HG02943 (cell line): ENCODE data around the gene TFR2.

Source experiments
- ATAC-seq: cut with Tn5 transposase; IDR thresholded peaks from one replicate; pipeline ENCODE4 v1.9.1; 2021; ENCODE audit warnings: mild to moderate bottlenecking, low read depth, moderate library complexity; ENCODE audit not compliant: unreplicated experiment

TFR2 gene

DNA sequence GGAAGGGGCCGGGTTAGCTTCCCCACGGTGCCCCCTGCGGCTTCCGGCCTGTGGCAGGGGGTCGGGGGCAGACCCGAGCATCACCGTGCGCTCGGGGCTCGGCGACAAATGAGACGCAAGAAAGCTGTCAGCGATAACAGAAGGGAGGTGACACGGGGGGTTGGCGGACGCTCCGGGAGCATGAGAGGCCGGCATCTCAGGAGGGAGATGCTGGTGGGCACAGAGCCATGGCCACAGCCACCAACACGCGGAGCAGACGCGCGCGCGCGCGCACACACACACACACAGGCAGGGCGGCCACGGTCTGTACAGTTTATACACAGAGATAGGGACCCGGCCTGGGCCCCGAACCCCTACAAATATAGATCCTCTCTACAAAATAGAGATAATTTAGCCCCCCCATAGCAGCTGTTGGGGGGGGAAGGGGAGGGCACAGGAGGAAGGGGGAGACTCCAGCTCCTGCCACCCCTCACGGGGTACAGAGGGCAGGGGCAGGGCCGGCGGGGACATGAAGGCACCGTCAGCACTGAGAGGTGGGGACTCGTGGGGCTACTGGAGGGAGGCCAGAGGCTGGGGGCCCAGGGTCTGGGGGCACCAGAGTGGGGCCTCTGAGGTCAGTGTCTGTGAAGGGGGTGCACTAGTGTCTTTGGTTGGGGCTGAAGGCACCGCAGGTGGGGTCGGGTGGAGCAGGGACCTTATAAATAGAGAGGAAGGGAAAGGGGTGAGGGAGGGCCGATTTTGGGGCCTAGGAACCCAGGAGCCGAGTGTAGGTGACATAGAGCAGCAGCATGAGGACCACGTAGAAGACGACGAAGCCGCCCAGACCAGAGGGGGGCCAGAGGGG, 66.8 kb downstream of the TFR2 start:
- no peak for ATAC-seq

GRCh38 chr7:100573691-100574361, 67.5 kb downstream of the TFR2 start, which contains the start of gene SAP25:
Gene SAP25, minus strand, starts transcription at chr7:100573900. Its CDS starts 158 bp downstream, at chr7:100573742.
- no peak for ATAC-seq

DNA sequence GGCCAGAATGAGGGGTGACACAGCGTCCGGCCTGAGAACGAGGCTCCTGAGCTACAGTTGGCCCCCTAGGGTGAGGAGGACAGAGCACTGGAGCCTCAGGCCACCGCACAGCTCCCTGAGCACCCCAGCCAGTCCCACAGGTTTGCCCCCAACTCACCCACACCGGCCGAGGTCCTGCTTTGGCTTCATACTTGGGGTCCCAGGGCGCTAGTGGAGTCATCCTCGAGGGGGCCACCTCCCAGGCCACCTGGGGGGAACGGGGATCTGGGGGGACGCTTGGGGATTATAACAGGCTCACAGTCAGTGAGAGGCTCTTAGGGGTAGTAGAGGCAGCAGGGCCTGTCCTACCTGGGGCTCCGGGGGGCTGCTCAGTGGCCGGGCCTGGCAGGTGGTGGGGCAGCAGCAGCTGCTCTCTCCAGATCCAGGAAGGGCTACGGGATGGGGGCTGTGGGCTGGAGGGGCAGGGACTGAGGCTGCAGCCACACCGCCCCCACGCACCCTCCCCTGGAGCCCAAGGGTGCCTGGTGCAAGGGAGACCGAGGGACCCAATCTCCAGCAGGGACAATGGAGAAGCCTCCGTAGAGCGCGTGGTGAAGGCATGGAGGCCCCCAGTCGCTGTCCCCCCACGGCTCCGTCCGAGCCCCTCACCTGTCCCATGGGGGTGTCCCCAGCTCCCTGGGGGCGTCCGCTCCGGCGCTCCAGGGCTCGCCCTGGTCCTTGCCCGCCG, 68.2 kb downstream of the TFR2 start:
- ATAC-seq: no peak

DNA sequence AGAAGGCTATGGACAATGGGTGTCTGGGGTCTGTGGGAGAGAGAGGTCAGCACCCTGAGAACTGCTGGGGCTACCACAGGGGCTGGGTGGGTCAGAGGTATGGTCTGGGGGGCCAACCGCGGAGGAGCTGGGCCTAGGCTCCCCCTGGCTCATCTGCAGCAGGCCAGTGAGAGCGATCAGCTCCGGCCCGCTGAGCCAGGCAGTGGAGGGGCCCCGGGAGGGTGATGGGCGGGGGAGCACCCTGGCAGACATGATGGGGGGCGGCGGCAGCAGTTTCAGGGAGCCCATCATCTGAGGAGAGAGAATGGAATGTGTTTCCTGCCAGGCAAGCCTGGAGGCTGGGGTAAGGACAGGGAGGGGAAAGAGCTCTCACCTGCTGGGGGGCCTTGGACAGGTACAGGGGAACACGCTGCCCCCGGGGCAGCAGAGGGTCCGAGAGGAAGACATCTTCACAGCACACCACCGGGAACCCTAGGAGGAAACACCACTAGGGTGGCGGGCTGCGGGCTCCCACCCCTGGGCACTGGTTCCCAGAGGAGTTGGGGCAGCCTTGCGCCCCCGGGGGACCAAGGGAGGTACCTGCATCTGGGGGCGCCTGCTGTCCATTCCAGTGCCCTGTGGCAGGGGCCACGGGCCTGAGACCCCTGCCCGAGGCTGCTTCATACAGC, 68.9 kb downstream of the TFR2 start:
- ATAC-seq: no peak

DNA sequence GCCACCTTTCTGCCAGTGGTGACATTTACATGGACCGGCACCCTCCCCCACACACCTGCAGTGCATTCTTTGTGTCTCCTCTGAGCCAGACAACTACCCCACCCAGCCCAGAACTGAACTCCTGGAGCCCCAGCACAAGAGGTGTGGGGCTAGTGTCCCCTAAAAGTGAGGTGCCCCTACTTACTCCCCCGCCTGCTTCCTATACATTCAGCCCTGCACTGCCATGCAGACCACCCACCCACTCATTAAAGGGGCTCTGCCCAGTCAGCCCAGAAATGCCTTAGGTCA, 69.6 kb downstream of the TFR2 start:
- ATAC-seq: no peak

- ATAC-seq: no peak
Observed at GRCh38 chr7:100570954-100571828, 70.2 kb downstream of the TFR2 start.
